Lower leg skin (tissue), 4 donors: ENCODE data around the gene CEP290. TPM values are rescaled to one million over a fixed set of nuclear protein-coding genes. Genes with fewer than 3 reads are reported as not detected.

ENCODE experiments used
- DNase-seq, 2 donors: peaks; one replicate each; pipeline ENCODE4 v3.0.0-alpha.2; 2019; ENCODE audit warnings: low spot score in 2 of 2
- H3K4me3 ChIP-seq: fragments of 200-600 bp; sonication (generic); 2 replicates; pipeline ENCODE4 v1.5.1; 2017; ENCODE audit warnings: mild to moderate bottlenecking, low read depth; ENCODE audit not compliant: poor library complexity, severe bottlenecking
- POLR2A ChIP-seq, 2 donors: fragments of 450-650 bp; IDR thresholded peaks; one replicate each; pipeline ENCODE4 v1.6.1; 2016 to 2017; ENCODE audit warnings: antibody characterized with exemption in 2 of 2, mild to moderate bottlenecking in 1 of 2, moderate library complexity in 1 of 2
- WGBS, 2 donors: methylation state at CpG; one replicate each; pipeline ENCODE4 v1.1.5; 2018; 5-methylcytosine and 5-hydroxymethylcytosine counted together
- intact Hi-C: fragments of 100-400 bp; cut with DNase I; formaldehyde crosslinking; loops from one replicate; pipeline ENCODE4 v1.15.0; 2023; ENCODE audit warnings: low total_unique reads
- total RNA-seq, 4 donors: library from RNA; depleted of rRNA; stranded (reverse); fragments of >200 nt; gene quantifications; one replicate each; pipeline ENCODE4 v1.1.0, GENCODE V29; 2016
- TF ChIP-seq, protein P1 (sequence below), 3 donors: fragments of 450-650 bp; IDR thresholded peaks; one replicate each; pipeline ENCODE4 v1.5.1; 2016; ENCODE audit warnings: antibody characterized with exemption in 3 of 3, mild to moderate bottlenecking in 3 of 3, moderate library complexity in 2 of 3

The CEP290 gene
- total RNA-seq, 4 donors from 2014 or later: 3.0 to 5.8 (median 3.7) TPM

DNA sequence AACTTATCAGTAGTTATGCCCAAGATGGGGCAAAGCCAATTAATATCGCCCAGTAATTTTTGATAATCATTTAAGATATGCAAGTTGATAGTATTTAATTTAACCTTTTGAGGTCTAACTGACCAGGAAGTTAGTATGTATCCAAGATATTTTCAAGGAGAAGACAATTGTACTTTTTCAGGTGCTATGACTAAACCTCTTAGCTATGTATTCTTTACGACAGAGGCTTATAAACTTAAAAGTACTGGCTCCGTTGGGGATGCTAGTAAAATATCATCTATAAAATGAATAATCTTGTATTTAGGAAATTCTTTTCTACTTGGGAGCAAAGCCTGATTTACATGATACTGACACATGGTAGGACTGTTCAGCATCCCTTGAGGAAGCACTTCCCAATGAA lies 40.5 kb upstream of the CEP290 start:
- intact Hi-C loops: no loop called here
- 86 to 91% methylated on average over 3 of the region's 3 CpGs for WGBS, 2 donors
- TF ChIP-seq, protein P1, sequence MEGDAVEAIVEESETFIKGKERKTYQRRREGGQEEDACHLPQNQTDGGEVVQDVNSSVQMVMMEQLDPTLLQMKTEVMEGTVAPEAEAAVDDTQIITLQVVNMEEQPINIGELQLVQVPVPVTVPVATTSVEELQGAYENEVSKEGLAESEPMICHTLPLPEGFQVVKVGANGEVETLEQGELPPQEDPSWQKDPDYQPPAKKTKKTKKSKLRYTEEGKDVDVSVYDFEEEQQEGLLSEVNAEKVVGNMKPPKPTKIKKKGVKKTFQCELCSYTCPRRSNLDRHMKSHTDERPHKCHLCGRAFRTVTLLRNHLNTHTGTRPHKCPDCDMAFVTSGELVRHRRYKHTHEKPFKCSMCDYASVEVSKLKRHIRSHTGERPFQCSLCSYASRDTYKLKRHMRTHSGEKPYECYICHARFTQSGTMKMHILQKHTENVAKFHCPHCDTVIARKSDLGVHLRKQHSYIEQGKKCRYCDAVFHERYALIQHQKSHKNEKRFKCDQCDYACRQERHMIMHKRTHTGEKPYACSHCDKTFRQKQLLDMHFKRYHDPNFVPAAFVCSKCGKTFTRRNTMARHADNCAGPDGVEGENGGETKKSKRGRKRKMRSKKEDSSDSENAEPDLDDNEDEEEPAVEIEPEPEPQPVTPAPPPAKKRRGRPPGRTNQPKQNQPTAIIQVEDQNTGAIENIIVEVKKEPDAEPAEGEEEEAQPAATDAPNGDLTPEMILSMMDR (IDR thresholded peaks at IDR 0.05): no peak
- no peak for TF ChIP-seq POLR2A (IDR thresholded peaks at IDR 0.05)

DNA sequence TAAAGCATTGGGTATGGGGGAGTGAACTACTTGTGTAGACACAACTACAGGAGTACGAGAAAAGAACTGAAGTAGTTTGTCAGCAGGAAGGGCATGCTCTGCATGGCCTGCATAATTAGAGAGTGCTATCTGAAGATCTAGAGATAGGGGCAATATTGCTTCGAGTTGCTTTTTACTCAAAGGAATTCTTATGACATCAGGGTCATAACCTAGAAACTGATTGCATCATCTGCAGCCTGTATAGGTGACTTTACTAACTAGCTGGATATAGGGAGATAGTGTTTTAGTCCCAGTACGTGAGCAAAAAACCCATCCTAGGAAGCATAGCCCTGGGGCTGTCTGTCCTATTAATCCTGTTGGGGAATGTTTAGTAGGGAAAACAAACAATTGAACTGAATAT lies 40.0 kb upstream of the CEP290 start:
- H3K4me3 ChIP-seq: no peak overlapping the region
- TF ChIP-seq, protein P1 (IDR thresholded peaks at IDR 0.05): no peak
- no peak for TF ChIP-seq POLR2A (IDR thresholded peaks at IDR 0.05)
- 74 to 87% methylated on average over 3 of the region's 3 CpGs for WGBS, 2 donors
- DNase-seq: no peak
- intact Hi-C loops: no loop called here

More for the DNA sequence above, 40.5 kb upstream of the CEP290 start:
- no peak overlapping the region for H3K4me3 ChIP-seq
- no peak for DNase-seq

DNA sequence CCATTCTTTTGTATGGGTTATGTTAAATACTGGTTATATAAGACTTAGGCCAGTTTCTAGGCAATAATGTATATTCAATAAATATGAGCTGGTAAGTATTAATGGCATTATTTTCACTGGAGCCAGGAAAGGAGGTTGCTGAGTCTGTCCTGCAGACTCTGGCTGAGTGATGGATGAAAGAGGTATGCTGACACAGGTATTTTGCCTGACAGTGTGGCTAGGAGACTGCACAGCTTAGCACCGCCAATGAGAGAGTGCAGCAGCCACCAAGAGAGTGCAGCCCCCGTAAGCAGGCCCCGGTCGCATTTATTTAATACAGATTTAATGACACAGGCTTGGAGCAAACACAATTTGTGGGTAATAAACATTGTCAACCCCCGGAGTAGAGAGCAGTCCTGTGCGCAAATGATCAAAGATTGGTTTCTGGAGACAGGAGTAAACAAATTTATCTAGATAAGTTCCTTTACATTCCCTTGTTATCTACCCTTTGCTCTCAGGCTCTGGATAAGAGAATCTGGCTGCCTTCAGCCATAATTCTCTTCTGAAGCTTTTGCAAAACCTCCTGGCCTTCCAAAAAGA lies 37.6 kb upstream of the CEP290 start:
- TF ChIP-seq, protein P1 (IDR thresholded peaks at IDR 0.05): no peak
- no peak for TF ChIP-seq POLR2A (IDR thresholded peaks at IDR 0.05)
- H3K4me3 ChIP-seq: no peak overlapping the region
- 93 to 99% methylated on average over 6 of the region's 6 CpGs for WGBS, 2 donors
- DNase-seq: no peak
- intact Hi-C loops: no loop called here

DNA sequence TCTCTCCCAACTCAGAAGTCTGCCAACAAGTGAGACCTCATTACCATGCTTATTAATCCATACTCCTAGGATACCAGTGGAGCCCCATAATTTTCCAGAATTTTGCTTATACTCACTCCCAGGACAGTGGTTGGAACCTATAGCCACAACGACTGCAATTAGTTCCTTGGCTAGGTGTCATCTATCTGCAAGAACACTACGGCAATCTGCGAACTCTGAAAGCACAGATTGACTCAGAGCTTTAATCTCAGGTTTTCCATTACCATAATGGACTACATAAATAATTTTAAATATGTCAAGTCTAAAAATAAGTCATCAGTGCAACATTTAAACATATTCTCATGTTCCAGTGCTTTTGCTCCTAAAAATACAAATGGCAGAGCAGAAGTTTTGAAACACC lies 33.7 kb upstream of the CEP290 start:
- no peak overlapping the region for H3K4me3 ChIP-seq
- TF ChIP-seq, protein P1 (IDR thresholded peaks at IDR 0.05): no peak
- TF ChIP-seq POLR2A (IDR thresholded peaks at IDR 0.05): no peak
- intact Hi-C loops: no loop called here
- 96 to 97% methylated on average over 3 of the region's 3 CpGs for WGBS, 2 donors
- no peak for DNase-seq

DNA sequence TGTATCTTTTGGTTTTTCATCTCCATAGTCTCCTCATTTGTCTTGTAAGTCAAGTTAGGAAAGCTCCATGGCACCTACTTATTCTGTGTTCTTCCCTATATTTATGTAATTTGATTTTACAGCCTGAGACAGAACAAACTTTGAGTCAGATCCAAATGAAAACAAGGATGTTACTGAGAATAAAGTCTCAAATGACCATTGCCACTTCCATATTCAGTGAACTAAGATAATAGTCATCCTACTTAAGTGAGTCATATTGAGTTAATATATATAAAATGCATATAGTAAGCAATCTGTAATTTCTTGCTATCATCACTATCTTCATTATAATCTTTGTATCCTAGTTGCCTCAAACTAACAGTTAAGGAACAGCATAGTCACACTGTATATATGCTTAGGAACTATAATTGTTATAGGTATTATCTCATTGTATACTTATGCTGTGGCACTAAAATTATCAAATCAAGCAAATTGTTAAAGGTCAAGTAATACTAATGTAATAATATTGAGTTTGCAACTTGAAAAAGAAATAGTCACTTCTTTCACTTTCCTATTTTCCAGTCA lies 31.0 kb upstream of the CEP290 start:
- DNase-seq: no peak
- intact Hi-C loops: no loop called here
- no peak overlapping the region for H3K4me3 ChIP-seq
- TF ChIP-seq, protein P1 (IDR thresholded peaks at IDR 0.05): no peak
- TF ChIP-seq POLR2A (IDR thresholded peaks at IDR 0.05): no peak

DNA sequence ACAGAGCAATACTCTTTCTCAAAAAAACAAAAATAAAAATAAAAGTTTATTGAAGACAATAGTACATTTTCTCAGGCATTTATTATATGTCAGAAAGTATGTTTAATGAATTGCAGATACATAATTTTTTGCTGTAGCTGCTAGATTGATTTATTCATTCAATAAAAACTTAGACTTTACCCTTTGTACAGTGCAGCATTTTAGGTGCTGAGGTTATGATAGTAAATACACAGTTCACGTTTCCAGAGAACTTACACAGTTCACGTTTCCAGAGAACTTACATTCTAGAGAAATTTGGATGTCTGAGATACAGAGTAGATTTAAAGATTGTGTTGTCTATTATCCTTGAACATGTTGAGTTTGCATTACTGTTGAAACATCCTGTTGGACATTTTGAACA lies 25.5 kb upstream of the CEP290 start:
- no peak overlapping the region for H3K4me3 ChIP-seq
- intact Hi-C loops: no loop called here
- WGBS, 2 donors: 96 to 98% methylated on average over 2 of the region's 2 CpGs
- TF ChIP-seq, protein P1 (IDR thresholded peaks at IDR 0.05): no peak
- TF ChIP-seq POLR2A (IDR thresholded peaks at IDR 0.05): no peak
- DNase-seq: no peak
